ENCODE data around the gene TMEM129. TPM values are rescaled to one million over a fixed set of nuclear protein-coding genes. Genes with fewer than 3 reads are reported as not detected.

Gene TMEM129
- total and polyA plus RNA-seq, 4 experiments from 2014 or later, result 36.8 to 42.1 (median 40.5) TPM

- Histone ChIP-seq H3K4me1 (ENCODE audit: insufficient read depth, low read length) (no peaks in the 10 kb centered on the region), H3K4me3 (ENCODE audit: low read length in 2 of 2) (no peak overlapping the region), H3K27me3 (ENCODE audit: insufficient read depth, low read length) (no peaks in the 10 kb centered on the region), H3K27ac (ENCODE audit: low read depth, low read length) (no peak overlapping the region), H3K36me3 (ENCODE audit: insufficient read depth, low read length) (peaks cover 53% of the 10 kb centered on the region), H3K9me3 (ENCODE audit: control insufficient read depth in 1 of 2, low read length in 2 of 2) (peaks cover 0 to 9% of the 10 kb centered on the region in 2 donors)
- CTCF ChIA-PET (ENCODE audit: partially characterized antibody), result interaction anchor here (1.0 to 1.9 kb wide), 4 partner anchors 11 to 69 kb away, joined by 3 to 7 read pairs (median 4); no protein-coding TSS in a partner anchor
- peaks cover 42 to 57% of the 10 kb centered on the region in 2 donors for H3K36me3 Mint-ChIP-seq
- POLR2A ChIA-PET (ENCODE audit: partially characterized antibody), result no interaction called here
- H3K9me3 Mint-ChIP-seq, result peaks cover 0 to 17% (median 6%) of the 10 kb centered on the region in 8 donors
- DNase-seq, result no peak
- no peak overlapping the region for H3K4me3 Mint-ChIP-seq
- no peak overlapping the region for H3K27ac Mint-ChIP-seq
- no peaks in the 10 kb centered on the region for H3K27me3 Mint-ChIP-seq
- no peaks in the 10 kb centered on the region for H3K4me1 Mint-ChIP-seq
- intact Hi-C loops (cut with micrococcal nuclease), result no loop called here
Observed at GRCh38 chr4:1741208-1741607, 20.1 kb upstream of the TMEM129 start.

- peaks cover 42 to 62% of the 10 kb centered on the region in 2 donors for H3K36me3 Mint-ChIP-seq
- CTCF ChIA-PET (ENCODE audit: partially characterized antibody), result interaction anchor here (1.0 to 1.9 kb wide), 4 partner anchors 8 to 160 kb away, joined by 3 to 7 read pairs (median 4); no protein-coding TSS in a partner anchor
- H3K4me3 Mint-ChIP-seq, result no peak overlapping the region
- no peaks in the 10 kb centered on the region for H3K4me1 Mint-ChIP-seq
- H3K27ac Mint-ChIP-seq, result no peak overlapping the region
- H3K9me3 Mint-ChIP-seq, result peaks cover 0 to 17% (median 6%) of the 10 kb centered on the region in 8 donors
- Histone ChIP-seq H3K9me3 (ENCODE audit: control insufficient read depth in 1 of 2, low read length in 2 of 2) (peaks cover 0 to 9% of the 10 kb centered on the region in 2 donors), H3K36me3 (ENCODE audit: insufficient read depth, low read length) (peaks cover 54% of the 10 kb centered on the region), H3K27ac (ENCODE audit: low read depth, low read length) (no peak overlapping the region), H3K4me3 (ENCODE audit: low read length in 2 of 2) (no peak overlapping the region), H3K27me3 (ENCODE audit: insufficient read depth, low read length) (no peaks in the 10 kb centered on the region), H3K4me1 (ENCODE audit: insufficient read depth, low read length) (no peaks in the 10 kb centered on the region)
- H3K27me3 Mint-ChIP-seq, result no peaks in the 10 kb centered on the region
- POLR2A ChIA-PET (ENCODE audit: partially characterized antibody), result interaction anchor here (0.9 to 1.2 kb wide), 2 partner anchors 9 to 28 kb away, joined by 3 read pairs; partner anchors contain the start of gene SLBP
- DNase-seq, result no peak
- intact Hi-C loops (cut with micrococcal nuclease), result no loop called here
Observed at GRCh38 chr4:1740021-1740545, 19.0 kb upstream of the TMEM129 start.

- H3K4me3 Mint-ChIP-seq, result no peak overlapping the region
- Histone ChIP-seq H3K36me3 (ENCODE audit: insufficient read depth, low read length) (peaks cover 59% of the 10 kb centered on the region), H3K4me3 (ENCODE audit: low read length in 2 of 2) (no peak overlapping the region), H3K27ac (ENCODE audit: low read depth, low read length) (no peak overlapping the region), H3K9me3 (ENCODE audit: control insufficient read depth in 1 of 2, low read length in 2 of 2) (peaks cover 0 to 9% of the 10 kb centered on the region in 2 donors), H3K4me1 (ENCODE audit: insufficient read depth, low read length) (no peaks in the 10 kb centered on the region), H3K27me3 (ENCODE audit: insufficient read depth, low read length) (no peaks in the 10 kb centered on the region)
- peaks cover 39 to 57% of the 10 kb centered on the region in 2 donors for H3K36me3 Mint-ChIP-seq
- intact Hi-C loops (cut with micrococcal nuclease), result no loop called here
- H3K9me3 Mint-ChIP-seq, result peaks cover 0 to 17% (median 6%) of the 10 kb centered on the region in 8 donors
- no peaks in the 10 kb centered on the region for H3K4me1 Mint-ChIP-seq
- H3K27ac Mint-ChIP-seq, result no peak overlapping the region
- H3K27me3 Mint-ChIP-seq, result no peaks in the 10 kb centered on the region
- CTCF ChIA-PET (ENCODE audit: partially characterized antibody), result interaction anchor here (1.0 to 1.9 kb wide), 3 partner anchors 9 to 160 kb away, joined by 3 to 4 read pairs (median 3); no protein-coding TSS in a partner anchor
- POLR2A ChIA-PET (ENCODE audit: partially characterized antibody), result interaction anchor here (1.2 kb wide), 1 partner anchor 9 kb away, joined by 3 read pairs; no protein-coding TSS in a partner anchor
- DNase-seq, result no peak
Observed at GRCh38 chr4:1739358-1739757, 18.2 kb upstream of the TMEM129 start.

GRCh38 chr4:1738410-1738809 is 17.3 kb upstream of the TMEM129 start:
- CTCF ChIA-PET (ENCODE audit: partially characterized antibody), result interaction anchor here (3.0 kb wide), 1 partner anchor 46 kb away, joined by 13 read pairs; no protein-coding TSS in a partner anchor
- H3K4me3 ChIP-seq (ENCODE audit: low read length in 2 of 2), result no peak overlapping the region
- H3K27ac ChIP-seq (ENCODE audit: low read depth, low read length), result no peak overlapping the region
- H3K36me3 ChIP-seq (ENCODE audit: insufficient read depth, low read length), result peaks cover 59% of the 10 kb centered on the region
- POLR2A ChIA-PET (ENCODE audit: partially characterized antibody), result no interaction called here
- Mint-ChIP-seq H3K36me3 (peaks cover 39 to 54% of the 10 kb centered on the region in 2 donors), H3K4me3 (no peak overlapping the region), H3K27me3 (no peaks in the 10 kb centered on the region), H3K27ac (peak overlapping the region in 1 of 7 donors; percentile 73), H3K9me3 (peaks cover 0 to 17% (median 6%) of the 10 kb centered on the region in 8 donors), H3K4me1 (no peaks in the 10 kb centered on the region)
- H3K4me1 ChIP-seq (ENCODE audit: insufficient read depth, low read length), result no peaks in the 10 kb centered on the region
- H3K9me3 ChIP-seq (ENCODE audit: control insufficient read depth in 1 of 2, low read length in 2 of 2), result peaks cover 0 to 9% of the 10 kb centered on the region in 2 donors
- no peak for DNase-seq
- intact Hi-C loops (cut with micrococcal nuclease), result no loop called here
- H3K27me3 ChIP-seq (ENCODE audit: insufficient read depth, low read length), result no peaks in the 10 kb centered on the region

GRCh38 chr4:1737666-1738065 is 16.5 kb upstream of the TMEM129 start:
- Histone ChIP-seq H3K27ac (ENCODE audit: low read depth, low read length) (no peak overlapping the region), H3K4me3 (ENCODE audit: low read length in 2 of 2) (no peak overlapping the region), H3K27me3 (ENCODE audit: insufficient read depth, low read length) (no peaks in the 10 kb centered on the region), H3K9me3 (ENCODE audit: control insufficient read depth in 1 of 2, low read length in 2 of 2) (peaks cover 0 to 9% of the 10 kb centered on the region in 2 donors), H3K4me1 (ENCODE audit: insufficient read depth, low read length) (no peaks in the 10 kb centered on the region), H3K36me3 (ENCODE audit: insufficient read depth, low read length) (peaks cover 66% of the 10 kb centered on the region)
- Mint-ChIP-seq H3K4me1 (no peaks in the 10 kb centered on the region), H3K36me3 (peaks cover 43 to 58% of the 10 kb centered on the region in 2 donors), H3K27me3 (no peaks in the 10 kb centered on the region), H3K9me3 (peaks cover 0 to 17% (median 6%) of the 10 kb centered on the region in 8 donors), H3K4me3 (no peak overlapping the region), H3K27ac (no peak overlapping the region)
- ChIA-PET POLR2A (ENCODE audit: partially characterized antibody) (no interaction called here), CTCF (ENCODE audit: partially characterized antibody) (interaction anchor here (0.6 to 3.0 kb wide), 2 partner anchors 13 to 45 kb away, joined by 3 to 13 read pairs; no protein-coding TSS in a partner anchor)
- no peak for DNase-seq
- intact Hi-C loops (cut with micrococcal nuclease), result no loop called here

- Mint-ChIP-seq H3K27ac (no peak overlapping the region), H3K9me3 (peaks cover 0 to 17% (median 6%) of the 10 kb centered on the region in 8 donors), H3K4me1 (no peaks in the 10 kb centered on the region), H3K36me3 (peaks cover 43 to 58% of the 10 kb centered on the region in 2 donors), H3K4me3 (no peak overlapping the region), H3K27me3 (no peaks in the 10 kb centered on the region)
- intact Hi-C loops (cut with micrococcal nuclease), result no loop called here
- peaks cover 65% of the 10 kb centered on the region for H3K36me3 ChIP-seq (ENCODE audit: insufficient read depth, low read length)
- no peak overlapping the region for H3K4me3 ChIP-seq (ENCODE audit: low read length in 2 of 2)
- H3K27ac ChIP-seq (ENCODE audit: low read depth, low read length), result no peak overlapping the region
- no peak for DNase-seq
- POLR2A ChIA-PET (ENCODE audit: partially characterized antibody), result interaction anchor here (1.2 kb wide), 1 partner anchor 9 kb away, joined by 5 read pairs; no protein-coding TSS in a partner anchor
- CTCF ChIA-PET (ENCODE audit: partially characterized antibody), result interaction anchor here (1.5 to 3.0 kb wide), 2 partner anchors 11 to 44 kb away, joined by 4 to 13 read pairs; no protein-coding TSS in a partner anchor
- peaks cover 0 to 9% of the 10 kb centered on the region in 2 donors for H3K9me3 ChIP-seq (ENCODE audit: control insufficient read depth in 1 of 2, low read length in 2 of 2)
- H3K4me1 ChIP-seq (ENCODE audit: insufficient read depth, low read length), result no peaks in the 10 kb centered on the region
- H3K27me3 ChIP-seq (ENCODE audit: insufficient read depth, low read length), result no peaks in the 10 kb centered on the region
Observed at GRCh38 chr4:1736812-1737211, 15.7 kb upstream of the TMEM129 start.

- H3K4me3 ChIP-seq (ENCODE audit: low read length in 2 of 2), result no peak overlapping the region
- ChIA-PET CTCF (ENCODE audit: partially characterized antibody) (no interaction called here), POLR2A (ENCODE audit: partially characterized antibody) (no interaction called here)
- intact Hi-C loops (cut with micrococcal nuclease), result no loop called here
- Mint-ChIP-seq H3K27ac (peak overlapping the region in 1 of 7 donors; percentile 37), H3K27me3 (no peaks in the 10 kb centered on the region), H3K9me3 (peaks cover 0 to 17% (median 6%) of the 10 kb centered on the region in 8 donors), H3K4me1 (peaks cover 0 to 15% (median 1%) of the 10 kb centered on the region in 4 donors), H3K36me3 (peaks cover 32 to 57% of the 10 kb centered on the region in 2 donors), H3K4me3 (no peak overlapping the region)
- H3K4me1 ChIP-seq (ENCODE audit: insufficient read depth, low read length), result peaks cover 5% of the 10 kb centered on the region
- no peak for DNase-seq
- H3K27ac ChIP-seq (ENCODE audit: low read depth, low read length), result no peak overlapping the region
- no peaks in the 10 kb centered on the region for H3K27me3 ChIP-seq (ENCODE audit: insufficient read depth, low read length)
- H3K9me3 ChIP-seq (ENCODE audit: control insufficient read depth in 1 of 2, low read length in 2 of 2), result peaks cover 0 to 9% of the 10 kb centered on the region in 2 donors
- H3K36me3 ChIP-seq (ENCODE audit: insufficient read depth, low read length), result peaks cover 61% of the 10 kb centered on the region
Observed at GRCh38 chr4:1735215-1735614, 14.1 kb upstream of the TMEM129 start.

Measured in CD4-positive, alpha-beta memory T cell (primary cell).